ENCODE results near the gene FBXL19.

DNA sequence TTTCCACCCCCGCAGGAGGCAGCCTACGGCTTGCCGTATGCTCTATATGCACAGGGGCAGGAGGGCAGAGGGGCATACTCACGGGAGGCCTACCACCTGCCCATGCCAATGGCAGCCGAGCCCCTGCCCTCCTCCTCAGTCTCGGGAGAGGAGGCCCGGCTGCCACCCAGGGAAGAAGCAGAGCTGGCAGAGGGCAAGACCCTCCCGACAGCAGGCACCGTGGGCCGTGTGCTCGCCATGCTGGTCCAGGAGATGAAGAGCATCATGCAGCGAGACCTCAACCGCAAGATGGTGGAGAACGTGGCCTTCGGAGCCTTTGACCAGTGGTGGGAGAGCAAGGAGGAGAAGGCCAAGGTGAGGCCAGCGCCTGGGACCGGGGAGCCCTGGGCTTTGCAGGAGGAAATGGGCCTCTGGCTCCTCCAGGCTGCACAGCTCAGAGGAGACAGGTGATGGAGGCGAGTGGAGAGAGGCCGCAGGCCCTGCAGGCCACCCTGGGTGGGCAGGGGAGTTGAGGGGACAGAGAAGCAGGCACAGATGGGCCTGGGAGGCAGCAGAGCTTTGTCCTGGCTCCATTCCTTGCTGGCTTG is 42.8 kb downstream of the FBXL19 start:
- TF ChIP-seq POLR2AphosphoS5 (IDR thresholded peaks at IDR 0.05; ENCODE audit: low read depth, low read length) (no peak; the same call in 1 of the 2 replicates), POLR2A (IDR thresholded peaks at IDR 0.05; ENCODE audit: low read depth, low read length) (peak; percentile 49; the same call in 1 of the 2 replicates), SPI1 (IDR thresholded peaks at IDR 0.05; ENCODE audit: low read depth, low read length) (no peak), POU2F2 (IDR thresholded peaks at IDR 0.05; ENCODE audit: low read depth, low read length) (no peak)
